Spleen (tissue), 11 donors: ENCODE data around the gene KSR1. TPM values are rescaled to one million over a fixed set of nuclear protein-coding genes. Genes with fewer than 3 reads are reported as not detected.

Experiments used
- DNase-seq: peaks from one replicate; pipeline ENCODE4 v3.0.0-alpha.2; 2020
- H3K27ac ChIP-seq, 8 donors: fragments of 200-600 bp; sonication (generic) in 7 of 8; 1 replicate in 4 of 8; 2 replicates in 4 of 8; pipeline versions ENCODE4 v1.5.0 to v1.8.0; 2016 to 2021; ENCODE audit warnings: inconsistent platforms in 4 of 8, mild to moderate bottlenecking in 4 of 8, moderate library complexity in 1 of 8
- H3K27me3 ChIP-seq, 7 donors: fragments of 200-600 bp; sonication (generic) in 6 of 7; replicated peaks in 1 of 7; 1 replicate in 4 of 7; 2 replicates in 3 of 7; pipeline versions ENCODE4 v1.5.0 to v1.8.0; 2016 to 2021; ENCODE audit warnings: inconsistent platforms in 3 of 7, mild to moderate bottlenecking in 1 of 7
- H3K36me3 ChIP-seq, 6 donors: fragments of 200-600 bp; sonication (generic) in 5 of 6; 1 replicate in 4 of 6; 2 replicates in 2 of 6; pipeline versions ENCODE4 v1.5.0 to v1.8.0; 2016 to 2021; ENCODE audit warnings: inconsistent platforms in 2 of 6
- H3K4me1 ChIP-seq, 6 donors: fragments of 200-600 bp; sonication (generic) in 5 of 6; 1 replicate in 3 of 6; 2 replicates in 3 of 6; pipeline versions ENCODE4 v1.5.0 to v1.8.0; 2016 to 2021; ENCODE audit warnings: inconsistent platforms in 3 of 6
- H3K4me3 ChIP-seq, 8 donors: fragments of 200-600 bp; sonication (generic) in 7 of 8; 1 replicate in 4 of 8; 2 replicates in 4 of 8; pipeline versions ENCODE4 v1.5.0 to v1.8.0; 2016 to 2021; ENCODE audit warnings: inconsistent platforms in 4 of 8, mild to moderate bottlenecking in 4 of 8, moderate library complexity in 2 of 8
- H3K9me3 ChIP-seq, 8 donors: fragments of 200-600 bp; sonication (generic) in 7 of 8; 1 replicate in 4 of 8; 2 replicates in 4 of 8; pipeline versions ENCODE4 v1.5.0 to v1.8.0; 2016 to 2021; ENCODE audit warnings: inconsistent platforms in 4 of 8
- CTCF ChIP-seq, 11 experiments: fragments of 200-600 bp in 7 of 11; fragments of 450-650 bp in 4 of 11; sonication (generic) in 4 of 11; IDR thresholded peaks in 8 of 11; conservative IDR thresholded peaks in 3 of 11; 1 replicate in 7 of 11; 2 replicates in 4 of 11; pipeline versions ENCODE4 v1.4.0 to v1.8.0; 2016 to 2021; ENCODE audit warnings: antibody characterized with exemption in 11 of 11, inconsistent platforms in 4 of 11, mild to moderate bottlenecking in 1 of 11
- POLR2A ChIP-seq, 3 donors: fragments of 450-650 bp; IDR thresholded peaks; one replicate each; pipeline ENCODE4 v1.5.1; 2017; ENCODE audit warnings: antibody characterized with exemption in 3 of 3, mild to moderate bottlenecking in 1 of 3
- POLR2AphosphoS5 ChIP-seq, 3 donors: sonication (generic); formaldehyde crosslinking; IDR thresholded peaks; one replicate each; pipeline ENCODE4 v1.5.1; 2017; ENCODE audit warnings: antibody characterized with exemption in 3 of 3
- WGBS, 5 donors: extraction: QIAGEN DNeasy Blood & Tissue Kit in 3 of 5; methylation state at CpG; one replicate each; pipeline versions ENCODE4 v1.1.5 to v1.1.7; 2013 to 2018; 5-methylcytosine and 5-hydroxymethylcytosine counted together
- intact Hi-C: fragments of 100-400 bp; cut with DNase I; formaldehyde crosslinking; loops from one replicate; pipeline ENCODE4 v1.15.0; 2023; ENCODE audit warnings: low total_unique reads
- polyA plus RNA-seq, 3 donors: library from polyadenylated mRNA; stranded (reverse); fragments of 200-250 nt; gene quantifications; one replicate each; pipeline ENCODE4 v1.2.1, GENCODE V29; 2013
- total RNA-seq, 7 donors: library from RNA; depleted of rRNA in 3 of 7; stranded (reverse); fragments of >200 nt in 3 of 7; fragmentation: NEBNext Ultra II Directional in 4 of 7; extraction: Animal tissue kit (Norgen Biotek cat#: 25700) in 4 of 7; gene quantifications; one replicate each; pipeline versions ENCODE4 v1.1.0 to v1.2.1, GENCODE V29; 2016 to 2021
- donor health status: healthy with polysubstance abuse.
- donor health status: DM: no; HTN: no; CAD: no; lungs with moderate emphysema.
- donor health status: DM: no; HTN: no; CAD: no.
- donor health status: Bipolar disorder and iron deficiency.
- donor health status: healthy.
- donor health status: DM: no; HTN: no; CAD: no.
- donor health status: DM: yes; HTN: yes; CAD: no.

The KSR1 gene
- total and polyA plus RNA-seq, 10 donors: 6.4 to 100 (median 46.0) TPM

- Histone ChIP-seq H3K27me3 (no peaks in the 10 kb centered on the region), H3K4me1 (peaks cover 0 to 23% (median 7%) of the 10 kb centered on the region in 6 donors), H3K4me3 (no peak overlapping the region), H3K36me3 (peaks cover 0 to 100% (median 87%) of the 10 kb centered on the region in 6 donors), H3K9me3 (no peaks in the 10 kb centered on the region), H3K27ac (peak overlapping the region in 1 of 8 donors; percentile 40)
- 89 to 93% (median 92%) methylated on average over 11 of the region's 11 CpGs for WGBS, 5 donors
- peak; percentile 6 for DNase-seq
- intact Hi-C loops: no loop called here
- TF ChIP-seq POLR2AphosphoS5 (IDR thresholded peaks at IDR 0.05) (no peak), POLR2A (IDR thresholded peaks at IDR 0.05) (no peak), CTCF (IDR thresholded peaks at IDR 0.05 in 8 of 11, conservative IDR thresholded peaks at IDR 0.05 in 3 of 11) (no peak)
Observed at GRCh38 chr17:27608328-27609230, 152.3 kb downstream of the KSR1 start.

- H3K27me3 ChIP-seq: no peaks in the 10 kb centered on the region
- peak overlapping the region in 5 of 8 donors; percentile 8 to 50 (median 38) for H3K27ac ChIP-seq
- intact Hi-C loops: no loop called here
- peak; percentile 76 for DNase-seq
- no peaks in the 10 kb centered on the region for H3K9me3 ChIP-seq
- H3K4me3 ChIP-seq: no peak overlapping the region
- TF ChIP-seq POLR2AphosphoS5 (IDR thresholded peaks at IDR 0.05) (peak in 1 of 3 donors; percentile 31), CTCF (IDR thresholded peaks at IDR 0.05 in 8 of 11, conservative IDR thresholded peaks at IDR 0.05 in 3 of 11) (peak; percentile 20 to 70 (median 47)), POLR2A (IDR thresholded peaks at IDR 0.05) (no peak)
- WGBS, 5 donors: 61 to 79% (median 75%) methylated on average over 8 to 11 of the region's 11 CpGs
- H3K36me3 ChIP-seq: peaks cover 0 to 100% (median 89%) of the 10 kb centered on the region in 6 donors
- H3K4me1 ChIP-seq: peaks cover 0 to 20% (median 5%) of the 10 kb centered on the region in 6 donors
Observed at GRCh38 chr17:27609611-27610303, 153.5 kb downstream of the KSR1 start.

GRCh38 chr17:27610304-27610677 is 154.0 kb downstream of the KSR1 start:
- Histone ChIP-seq H3K27me3 (no peaks in the 10 kb centered on the region), H3K9me3 (no peaks in the 10 kb centered on the region), H3K4me3 (no peak overlapping the region), H3K4me1 (peaks cover 0 to 20% (median 5%) of the 10 kb centered on the region in 6 donors), H3K27ac (peak overlapping the region in 4 of 8 donors; percentile 8 to 50 (median 39)), H3K36me3 (peaks cover 0 to 100% (median 89%) of the 10 kb centered on the region in 6 donors)
- DNase-seq: no peak
- intact Hi-C loops: no loop called here
- WGBS, 5 donors: 72 to 87% (median 84%) methylated on average over 4 of the region's 4 CpGs
- no peak for TF ChIP-seq CTCF (IDR thresholded peaks at IDR 0.05 in 8 of 11, conservative IDR thresholded peaks at IDR 0.05 in 3 of 11)
- no peak for TF ChIP-seq POLR2A (IDR thresholded peaks at IDR 0.05)
- TF ChIP-seq POLR2AphosphoS5 (IDR thresholded peaks at IDR 0.05): no peak
